Measurements from ENCODE around the gene CLK4.

The CLK4 gene

DNA sequence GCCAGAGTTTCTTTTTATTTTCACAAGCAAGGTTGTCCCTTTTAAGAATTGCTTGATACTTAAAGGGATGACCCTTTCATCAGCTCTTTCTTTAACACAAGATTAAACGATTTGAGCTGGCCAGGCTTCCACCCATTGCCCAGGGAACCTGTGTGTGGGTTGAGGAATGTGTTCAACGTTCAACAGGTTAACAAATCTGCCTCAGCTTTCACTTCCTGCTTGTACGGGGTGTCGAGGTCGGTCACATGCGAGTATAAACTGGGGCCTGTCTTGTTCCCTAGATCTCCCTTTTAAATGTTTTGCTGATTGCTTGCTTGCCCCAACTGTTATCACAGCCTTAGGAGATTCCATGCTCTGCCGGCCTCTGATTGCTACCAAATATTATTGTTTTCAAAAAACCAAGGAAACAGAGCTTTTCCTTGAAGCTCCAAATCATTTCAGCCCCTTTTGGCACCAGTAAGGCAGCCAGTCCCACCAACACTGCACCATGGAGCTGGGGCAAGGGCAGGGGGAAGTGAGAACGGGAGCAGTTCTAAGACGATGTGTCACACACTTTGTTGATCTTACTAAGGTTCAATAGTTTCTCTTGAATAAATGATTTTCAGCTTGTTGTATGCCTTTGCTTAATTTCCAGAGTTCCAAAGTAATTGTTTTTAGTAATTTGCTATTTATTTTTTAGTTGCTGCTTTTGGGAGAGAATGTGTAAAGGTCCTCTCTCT is 10.7 kb upstream of the CLK4 start:
- DNase-seq (ENCODE audit: low spot score), result peak; percentile 31

DNA sequence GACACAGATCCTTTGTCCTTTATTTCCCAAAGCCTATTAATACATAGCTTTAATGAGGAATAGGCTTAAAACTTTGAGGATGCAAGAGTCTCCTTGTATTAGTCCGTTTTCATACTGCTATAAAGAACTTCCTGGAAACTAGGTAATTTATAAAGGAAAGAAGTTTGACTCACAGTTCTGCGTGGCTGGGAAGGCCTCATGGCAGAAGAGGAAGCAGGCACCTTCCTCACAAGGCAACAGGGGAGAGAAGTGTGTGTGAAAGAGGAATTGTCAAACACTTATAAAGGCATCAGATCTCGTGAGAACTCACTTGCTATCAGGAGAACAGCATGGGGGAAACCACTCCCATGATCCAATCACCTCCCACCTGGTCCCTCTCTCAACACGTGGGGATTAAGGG is 5.4 kb upstream of the CLK4 start:
- peak; percentile 36 for DNase-seq (ENCODE audit: low spot score)

DNA sequence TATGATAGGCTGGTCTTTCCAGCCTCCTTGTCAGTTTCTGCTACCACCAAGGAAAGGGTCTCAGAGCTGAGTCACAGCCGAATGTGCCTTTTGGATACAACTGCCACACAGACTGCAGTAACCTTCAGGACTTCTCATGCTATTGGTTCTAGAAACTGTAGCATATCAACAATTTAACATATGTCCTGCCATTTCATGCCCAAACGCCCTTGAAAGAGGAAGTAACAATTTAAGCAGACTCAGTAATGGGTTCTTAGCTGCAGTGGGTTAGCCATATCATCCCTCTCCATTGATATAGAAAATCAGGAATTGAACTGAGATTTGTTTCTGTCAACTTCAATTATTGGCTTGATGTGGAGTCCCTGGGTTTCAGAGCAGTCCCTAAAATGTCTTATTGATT is 4.1 kb upstream of the CLK4 start:
- DNase-seq (ENCODE audit: low spot score), result no peak

DNA sequence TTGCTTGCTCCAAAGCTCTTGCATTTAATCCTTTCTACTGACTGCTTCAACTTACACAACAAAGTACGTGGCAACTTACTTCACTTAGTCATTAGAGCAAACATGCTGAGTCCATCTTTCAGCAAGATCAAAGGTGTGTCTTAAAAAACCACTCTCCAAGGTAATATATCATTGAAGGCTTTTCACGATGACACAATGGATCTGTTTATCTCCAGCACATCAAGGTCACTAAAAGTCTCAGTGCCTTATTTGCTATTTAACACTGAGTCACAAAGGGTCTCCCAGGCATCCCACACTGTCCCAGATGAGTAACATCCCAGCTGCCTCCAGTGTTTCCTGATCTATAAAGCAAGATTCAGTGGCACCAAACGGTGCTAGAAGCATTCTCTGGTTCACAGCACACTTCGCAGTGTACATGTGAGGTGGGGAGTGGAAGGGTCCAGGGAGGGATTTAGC is 3.7 kb upstream of the CLK4 start:
- DNase-seq (ENCODE audit: low spot score), result peak; percentile 76

DNA sequence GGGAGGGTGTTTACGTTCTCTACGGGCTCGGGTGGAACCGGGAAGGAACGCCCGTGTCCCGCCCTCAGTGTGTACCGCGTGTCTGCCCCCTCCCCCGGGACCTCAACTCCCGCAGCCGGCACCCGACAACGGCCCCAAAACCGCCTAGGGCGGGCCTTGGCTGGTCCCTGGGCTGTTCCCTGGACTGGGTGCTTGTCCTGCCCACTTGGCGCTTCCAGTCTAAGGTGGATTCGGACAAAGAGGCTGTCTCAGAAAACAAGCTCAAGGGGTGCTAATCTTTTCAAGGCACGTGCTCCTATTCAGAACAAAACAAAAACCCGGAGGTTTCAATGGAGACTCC is 379 bp upstream of the CLK4 start:
- DNase-seq (ENCODE audit: low spot score), result no peak

DNA sequence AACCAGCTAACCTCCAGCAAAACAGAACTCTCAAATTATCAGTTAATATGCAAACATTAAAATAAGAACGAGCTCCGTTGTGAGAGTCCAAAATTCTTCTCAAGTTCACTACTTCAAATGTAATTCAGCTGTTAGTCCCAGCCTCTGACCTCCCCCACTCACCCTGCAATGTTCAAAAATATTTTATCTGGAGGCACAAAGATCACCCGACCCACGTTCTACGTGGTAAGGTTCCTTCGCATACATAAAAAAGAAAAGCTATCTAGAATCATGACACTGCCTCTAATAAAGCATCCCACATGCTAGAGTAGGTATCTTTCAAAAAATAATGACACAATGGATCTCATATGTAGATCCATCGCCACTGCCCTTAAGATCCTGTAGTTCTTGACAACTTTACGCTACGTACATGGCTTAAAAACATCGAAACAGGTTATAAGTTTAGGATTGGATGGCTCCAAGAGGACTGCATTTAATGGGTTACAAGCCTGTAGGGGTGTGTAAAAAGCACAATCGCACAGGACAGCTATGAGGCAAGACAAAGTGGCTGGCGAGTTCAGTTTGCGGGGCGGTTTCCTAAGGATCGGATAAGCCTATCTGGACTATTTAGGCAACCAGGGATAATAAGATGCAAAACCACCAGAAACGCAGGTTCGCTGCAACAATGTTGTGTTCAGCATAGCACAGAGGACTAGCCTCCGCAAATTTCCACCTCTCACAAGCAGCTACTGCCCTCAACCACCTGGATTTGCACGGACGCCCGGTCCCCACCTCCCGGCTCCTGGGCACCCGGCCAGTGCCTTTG is 969 bp downstream of the CLK4 start:
- DNase-seq (ENCODE audit: low spot score), result no peak

DNA sequence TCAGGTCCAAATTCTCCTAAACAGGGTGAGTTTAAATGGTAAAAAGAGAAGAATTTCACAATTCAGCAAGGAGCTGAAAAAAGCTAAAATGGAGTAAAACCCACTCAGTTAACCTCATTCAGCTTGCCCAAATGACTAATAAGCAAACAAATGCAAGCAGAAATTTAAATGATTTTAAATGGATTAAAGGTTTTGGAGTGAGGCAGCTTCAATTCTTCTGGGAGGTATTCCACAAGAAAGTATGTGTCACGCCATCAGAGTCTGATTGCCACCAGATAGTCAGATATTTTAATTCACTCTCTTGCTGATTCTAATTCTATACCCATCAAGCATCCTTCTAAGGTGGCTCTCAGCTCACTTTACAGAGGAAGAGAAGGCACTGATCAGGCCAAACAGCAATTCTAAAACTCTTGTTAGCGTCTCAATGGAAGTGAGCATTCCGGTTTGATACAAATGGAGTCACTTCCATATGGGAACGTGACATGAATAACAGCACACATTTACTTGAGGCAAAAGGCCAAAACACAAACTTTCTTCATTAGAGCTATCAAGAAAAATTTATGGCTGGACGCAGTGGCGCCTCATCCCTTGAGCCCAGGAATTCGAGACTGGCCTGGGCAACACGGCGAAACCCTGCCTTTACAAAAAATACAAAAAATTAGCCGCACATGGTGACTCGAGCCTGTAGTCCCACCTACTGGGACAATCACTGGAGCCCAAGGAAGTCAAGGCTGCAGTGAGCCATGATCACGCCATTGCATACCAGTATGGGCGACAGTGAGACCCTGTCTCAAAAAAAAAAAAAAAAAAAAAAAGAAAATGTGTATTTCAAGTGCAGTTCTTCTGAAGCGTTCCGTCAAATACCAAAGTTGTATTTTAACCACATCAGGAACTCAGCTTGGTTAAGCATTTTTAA is 2.0 kb downstream of the CLK4 start:
- peak; percentile 45 for DNase-seq (ENCODE audit: low spot score)

DNA sequence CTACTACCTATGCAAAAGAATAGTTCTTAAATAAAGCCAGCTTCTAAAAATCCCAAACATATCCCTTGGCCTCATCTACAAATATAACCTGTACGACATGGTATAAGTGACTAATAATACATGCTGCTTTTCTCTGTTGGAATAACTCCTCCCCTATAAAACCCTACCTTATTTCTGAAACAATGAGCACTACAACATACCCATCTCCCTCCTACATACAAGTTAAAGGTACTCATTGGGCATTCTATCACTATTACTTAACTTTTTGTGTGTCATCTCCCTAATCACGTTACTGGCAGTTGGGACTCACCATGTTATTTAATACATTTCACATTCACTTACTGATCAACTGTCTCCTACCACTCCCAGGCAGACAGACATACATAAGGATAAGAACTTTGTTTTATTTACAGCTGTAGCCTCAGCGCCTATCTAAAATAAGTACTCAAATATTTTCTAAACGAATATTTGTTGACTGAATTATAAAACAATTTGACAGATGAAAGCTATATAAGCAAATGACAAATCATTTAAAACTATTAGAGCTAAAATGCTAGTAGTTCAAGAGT is 4.1 kb downstream of the CLK4 start:
- no peak for DNase-seq (ENCODE audit: low spot score)

DNA sequence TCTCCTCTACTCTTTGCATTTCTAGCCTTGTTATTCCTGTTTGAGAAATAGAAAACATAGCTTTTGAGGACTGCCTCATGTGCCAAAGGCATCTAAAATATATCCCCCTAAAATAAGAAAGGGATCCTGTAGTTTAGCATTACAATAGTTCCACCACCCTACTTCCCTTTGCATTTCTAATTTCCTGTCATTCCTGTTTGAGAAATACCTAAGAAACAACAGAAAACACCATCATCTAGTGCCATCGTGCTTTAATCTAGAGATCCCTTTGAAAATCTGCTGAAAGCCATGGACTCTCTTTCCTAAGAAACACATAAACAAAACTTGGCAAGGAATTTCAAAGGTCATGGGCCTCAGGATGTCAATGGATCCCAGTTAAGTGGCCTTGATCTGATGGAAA is 7.5 kb downstream of the CLK4 start:
- no peak for DNase-seq (ENCODE audit: low spot score)

DNA sequence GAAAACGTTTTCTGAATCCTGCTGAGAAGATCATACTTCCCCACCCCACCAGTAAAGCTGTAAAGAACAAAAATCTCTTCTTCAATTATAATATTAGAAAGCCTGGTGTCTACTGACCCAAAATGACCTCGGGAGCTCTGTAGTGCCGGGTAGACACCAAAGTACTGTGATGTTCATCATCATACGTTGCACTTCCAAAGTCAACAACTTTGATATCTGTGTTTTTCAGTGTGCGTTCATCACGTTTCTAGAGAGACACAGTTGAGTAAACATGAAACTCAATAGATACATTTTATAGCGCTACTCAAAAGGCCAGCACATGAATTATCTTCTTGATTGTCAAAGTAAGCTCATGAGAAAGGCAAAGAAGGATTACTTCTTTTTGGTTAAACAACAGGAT is 14.6 kb downstream of the CLK4 start:
- DNase-seq (ENCODE audit: low spot score), result no peak

DNA sequence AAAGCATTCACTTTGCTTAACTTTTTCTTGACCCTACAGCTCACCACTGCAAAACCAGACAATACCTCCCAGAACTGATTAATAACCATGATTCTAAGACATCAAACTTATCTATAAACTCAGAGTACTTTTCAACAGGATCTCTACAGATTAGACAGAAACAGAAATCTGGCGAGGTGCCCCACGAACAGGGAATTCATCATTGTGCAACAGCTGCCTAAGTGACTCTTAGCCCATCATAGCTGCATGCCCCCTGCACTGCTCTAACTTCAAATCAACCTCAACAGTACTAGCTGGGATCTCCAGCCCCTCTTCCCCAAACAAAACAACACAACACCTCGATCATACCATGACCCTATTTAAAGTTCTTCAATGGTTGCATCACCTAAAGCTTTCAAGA is 20.6 kb downstream of the CLK4 start:
- no peak for DNase-seq (ENCODE audit: low spot score)

DNA sequence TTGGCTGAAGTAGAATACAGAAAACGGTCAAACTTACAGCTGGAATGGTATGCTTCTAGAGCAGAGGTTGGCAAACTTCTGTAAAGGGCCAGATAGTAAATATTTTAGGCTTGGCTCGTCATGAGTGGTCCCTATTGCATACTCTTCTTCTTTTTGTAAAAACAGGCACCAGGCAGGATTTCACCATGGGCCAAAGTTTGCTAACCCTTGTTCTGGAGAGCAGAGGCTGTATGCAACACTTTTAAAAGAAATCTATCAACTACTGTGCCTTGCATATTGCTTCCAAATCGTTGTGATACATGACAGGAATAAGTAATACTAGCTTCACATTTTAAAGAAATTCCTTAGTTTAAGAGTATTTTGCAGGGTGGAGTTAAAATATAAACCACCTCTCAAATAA is 21.1 kb downstream of the CLK4 start:
- DNase-seq (ENCODE audit: low spot score), result no peak

DNA sequence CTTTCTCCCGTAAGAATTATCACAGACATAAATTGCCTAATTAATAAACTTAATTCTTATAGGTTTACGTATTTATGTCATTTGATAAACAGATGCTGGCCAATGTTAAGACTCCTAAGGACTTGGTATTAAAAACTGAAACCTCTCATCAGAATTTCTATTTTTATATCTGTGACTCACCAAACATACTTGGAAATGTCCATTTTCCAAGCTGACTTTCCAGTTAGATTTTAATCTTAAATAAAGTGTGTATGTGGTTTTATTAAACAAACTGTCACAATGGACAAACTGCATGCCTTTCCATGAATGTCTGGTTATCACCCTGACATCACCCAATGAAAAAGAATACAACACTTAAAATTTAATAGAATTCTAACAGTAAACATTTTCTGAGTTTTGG is 24.1 kb downstream of the CLK4 start:
- no peak for DNase-seq (ENCODE audit: low spot score)

DNA sequence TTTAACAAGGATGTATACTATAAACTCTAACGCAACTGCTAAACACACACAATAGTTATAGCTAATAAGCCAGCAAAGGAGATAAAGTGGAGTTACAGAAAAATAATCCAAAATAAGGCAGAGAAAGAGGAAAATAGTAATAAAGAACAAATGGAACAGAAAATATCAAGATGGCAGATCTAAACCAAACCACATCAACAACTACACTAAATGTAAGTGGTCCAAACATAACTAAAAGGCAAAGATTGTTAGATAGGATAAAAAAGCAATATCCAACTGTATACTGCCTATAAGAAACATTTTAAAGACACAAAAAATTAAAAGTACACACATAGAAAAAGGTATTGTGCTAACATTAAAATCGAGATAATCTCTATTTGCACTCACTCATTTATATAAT is 31.1 kb downstream of the CLK4 start:
- no peak for DNase-seq (ENCODE audit: low spot score)

DNA sequence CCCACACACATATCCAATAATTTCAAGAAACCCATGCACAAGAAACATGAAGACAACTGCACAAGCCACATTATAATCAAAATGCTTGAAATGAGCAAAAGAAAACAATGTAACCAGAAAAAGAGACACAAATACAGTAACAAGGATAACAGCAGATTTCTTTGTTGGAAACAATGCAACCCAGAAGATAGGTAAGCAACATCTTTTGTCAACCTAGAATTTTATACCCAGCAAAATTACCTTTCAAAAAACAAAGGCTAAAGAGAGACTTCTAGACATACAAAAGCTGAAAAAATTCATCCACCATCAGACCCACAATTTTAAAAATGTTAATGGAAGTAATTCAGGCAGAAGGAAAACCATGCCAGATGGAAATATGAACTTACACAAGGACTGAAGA is 31.7 kb downstream of the CLK4 start:
- no peak for DNase-seq (ENCODE audit: low spot score)

DNA sequence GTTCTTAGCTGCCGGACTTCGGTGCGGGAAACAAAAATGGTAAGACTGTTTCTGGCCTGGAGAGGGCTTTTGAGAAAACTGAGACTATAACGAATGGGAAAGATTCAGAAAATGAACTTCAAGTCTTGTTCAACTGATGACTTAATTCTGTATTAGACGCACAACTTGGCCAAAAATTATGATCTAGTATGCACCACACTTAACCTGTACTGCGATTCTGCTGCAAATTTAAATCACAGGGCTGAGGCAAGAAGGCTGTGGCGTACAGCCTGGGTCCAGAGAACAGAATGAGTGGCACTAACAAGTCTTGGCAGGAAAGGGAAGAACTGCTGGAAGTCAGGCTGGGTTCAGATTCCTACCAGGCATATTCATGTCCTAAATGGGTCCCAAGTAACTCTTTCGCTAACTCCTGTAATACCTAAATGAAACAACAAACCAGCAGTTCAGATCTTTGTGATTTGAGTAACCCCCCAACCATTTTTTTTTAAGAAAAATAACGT is 35.9 kb downstream of the CLK4 start:
- DNase-seq (ENCODE audit: low spot score), result no peak

DNA sequence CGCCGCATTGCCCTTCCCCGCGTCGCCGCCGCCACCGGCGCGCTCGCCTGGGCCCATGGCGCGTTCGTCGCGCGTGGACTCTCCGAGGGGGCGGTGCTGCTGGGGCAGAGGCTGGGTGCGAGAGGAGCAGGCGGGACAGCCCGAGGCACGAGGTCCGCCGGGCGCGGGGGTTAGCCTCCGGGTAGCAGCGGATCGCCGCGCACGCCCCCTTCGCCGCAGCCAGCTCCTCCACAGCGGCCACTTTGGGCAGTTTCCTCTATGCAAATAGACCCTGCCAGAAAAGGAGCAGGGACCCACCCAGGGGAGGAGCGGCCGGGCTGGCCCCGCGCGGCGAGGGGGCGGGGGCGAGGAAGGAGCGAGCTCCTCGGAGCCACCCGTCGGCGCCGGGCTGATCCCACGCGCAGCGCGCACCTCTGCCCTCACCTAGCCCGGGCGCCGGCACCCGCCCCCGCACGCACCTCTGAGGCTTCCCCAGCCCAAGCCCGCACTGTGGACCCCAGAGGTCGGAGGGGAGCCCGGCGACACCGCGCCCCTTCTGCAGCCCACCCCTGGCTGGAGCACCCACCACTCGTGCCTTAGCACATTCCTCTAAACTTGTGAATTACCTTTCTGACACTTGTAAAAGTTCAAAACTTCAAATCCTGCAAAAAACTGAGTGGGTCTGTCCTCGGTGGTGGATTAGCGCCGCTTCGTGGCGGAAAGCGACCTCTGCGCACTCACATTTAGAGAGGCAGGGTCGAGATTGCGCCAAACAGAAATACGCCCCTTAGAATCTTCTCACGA is 36.5 kb downstream of the CLK4 start, which contains the start of gene COL23A1:
Gene COL23A1, minus strand, starts transcription at position 253 of the 783 bp plus-strand sequence.
- peak; percentile 58 for DNase-seq (ENCODE audit: low spot score)

DNA sequence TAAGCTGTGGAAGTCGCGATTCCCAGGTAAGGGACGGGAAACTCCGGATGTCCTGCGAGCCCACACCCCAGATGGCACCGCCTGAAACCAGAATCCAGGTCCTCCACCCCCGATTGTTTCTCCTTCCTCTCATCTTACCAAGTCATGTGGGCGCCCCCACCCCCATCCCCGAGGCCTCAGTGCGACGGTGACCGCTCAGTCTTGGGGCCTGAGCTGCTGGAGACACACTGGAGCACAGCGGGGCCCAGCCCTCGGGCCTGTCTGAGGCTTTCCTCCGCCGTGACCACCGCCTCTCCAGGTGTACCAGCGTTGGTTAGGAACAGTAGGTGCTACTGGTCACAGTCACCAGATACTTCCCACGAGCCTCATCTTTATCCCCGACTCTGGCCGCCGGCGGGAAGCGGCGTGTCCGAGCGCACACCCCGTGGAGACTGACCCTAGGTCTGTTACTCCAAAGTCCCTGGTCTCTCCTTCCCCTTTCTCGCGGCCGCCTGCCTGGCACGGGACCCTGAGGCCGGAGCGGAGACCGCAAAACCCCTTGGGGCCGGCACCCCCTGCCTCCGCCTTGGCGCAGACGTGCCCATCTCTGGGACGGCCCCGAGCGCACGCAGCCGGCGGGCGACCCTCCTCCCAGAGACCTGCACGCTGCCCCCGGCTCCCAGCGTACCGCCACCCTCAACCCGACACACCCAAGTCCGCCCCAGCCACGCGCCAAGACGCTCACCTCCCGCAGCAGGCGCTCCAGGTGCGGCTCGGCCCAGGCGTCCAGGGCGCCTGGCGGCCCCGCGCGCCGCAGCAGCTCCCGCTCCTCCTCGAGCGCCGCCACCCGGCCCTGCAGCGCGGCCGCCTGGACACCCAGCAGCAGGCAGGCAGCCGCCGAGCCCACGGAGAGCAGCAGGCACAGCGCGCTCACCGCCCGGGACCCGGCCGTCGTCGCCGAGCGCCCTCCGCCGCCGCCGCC is 37.4 kb downstream of the CLK4 start:
- DNase-seq (ENCODE audit: low spot score), result peak; percentile 58

DNA sequence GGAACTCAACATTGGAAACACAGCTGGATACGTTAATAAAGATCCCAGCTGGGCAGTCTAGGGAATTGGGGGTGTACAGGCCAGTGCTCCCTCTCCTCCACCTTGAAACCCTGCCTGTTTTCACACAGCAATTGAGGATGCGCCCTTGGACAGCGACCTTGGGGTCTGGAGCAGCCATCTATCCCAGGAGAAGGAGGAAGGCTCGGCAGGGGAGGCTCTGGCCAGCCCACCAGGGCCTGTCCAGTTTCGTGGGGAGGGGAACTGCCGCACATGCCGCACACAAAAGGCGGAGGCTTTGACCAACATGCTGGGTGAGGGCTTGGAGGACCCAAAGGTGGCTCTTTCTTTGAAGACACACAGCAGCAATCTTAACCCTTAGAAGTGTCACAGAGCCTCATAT is 38.1 kb downstream of the CLK4 start:
- no peak for DNase-seq (ENCODE audit: low spot score)
